Neural cell (in vitro differentiated cells): ENCODE measurements around the gene FPGS. TPM values are rescaled to one million over a fixed set of nuclear protein-coding genes. Genes with fewer than 3 reads are reported as not detected.

ENCODE experiments used
- H2AFZ ChIP-seq: fragments of 200-600, 300-800 bp; sonication (generic), shearing (Covaris generic); 2 replicates; pipeline ENCODE4 v1.6.0; 2014; ENCODE audit warnings: low read depth, mild to moderate bottlenecking, antibody characterized with exemption, low read length, moderate library complexity
- H3F3A ChIP-seq: fragments of 200-600 bp; shearing (Covaris generic); 2 replicates; pipeline ENCODE4 v1.6.1; 2016; ENCODE audit warnings: mild to moderate bottlenecking, moderate library complexity, mixed read lengths, antibody characterized with exemption, low read length; ENCODE audit not compliant: insufficient read depth, poor library complexity, severe bottlenecking
- H3K27ac ChIP-seq: fragments of 200-600, 300-800 bp; sonication (generic), shearing (Covaris generic); 2 replicates; pipeline ENCODE4 v1.5.1; 2014; ENCODE audit warnings: mild to moderate bottlenecking, low read length, moderate library complexity
- H3K27me3 ChIP-seq: fragments of 300-800, 200-600 bp; sonication (generic), shearing (Covaris generic); 2 replicates; pipeline ENCODE4 v1.6.0; 2014; ENCODE audit warnings: mild to moderate bottlenecking, low read depth, low read length, moderate library complexity; ENCODE audit not compliant: insufficient read depth
- H3K36me3 ChIP-seq: fragments of 300-800, 200-600 bp; sonication (generic), shearing (Covaris generic); 2 replicates; pipeline ENCODE4 v1.5.1; 2014; ENCODE audit warnings: mild to moderate bottlenecking, antibody characterized with exemption, low read length, moderate library complexity; ENCODE audit not compliant: insufficient read depth
- H3K4me2 ChIP-seq: fragments of 300-800, 200-600 bp; sonication (generic), shearing (Covaris generic); 2 replicates; pipeline ENCODE4 v1.6.0; 2014; ENCODE audit warnings: mild to moderate bottlenecking, low read length
- H3K4me3 ChIP-seq: fragments of 300-800, 200-600 bp; sonication (generic), shearing (Covaris generic); 2 replicates; pipeline ENCODE4 v1.5.1; 2014; ENCODE audit warnings: mild to moderate bottlenecking, low read length, moderate library complexity
- H3K79me2 ChIP-seq: fragments of 200-600 bp; shearing (Covaris generic); replicated peaks from 2 replicates; pipeline ENCODE4 v1.6.0; 2014; ENCODE audit warnings: mild to moderate bottlenecking, low read length, moderate library complexity; ENCODE audit not compliant: insufficient read depth
- H3K9ac ChIP-seq: fragments of 300-800, 200-600 bp; sonication (generic), shearing (Covaris generic); 2 replicates; pipeline ENCODE4 v1.6.1; 2016; ENCODE audit warnings: mild to moderate bottlenecking, low read length, mixed read lengths
- H3K9me2 ChIP-seq: fragments of 200-600 bp; shearing (Covaris generic); 2 replicates; pipeline ENCODE4 v1.6.1; 2016; ENCODE audit warnings: mild to moderate bottlenecking, low read length, mixed read lengths; ENCODE audit not compliant: insufficient read depth
- H3K9me3 ChIP-seq: fragments of 200-600, 300-800 bp; sonication (generic), shearing (Covaris generic); 2 replicates; pipeline ENCODE4 v1.6.1; 2016; ENCODE audit warnings: mild to moderate bottlenecking, mixed run types, low read length, moderate library complexity, mixed read lengths
- H4K20me1 ChIP-seq: fragments of 200-600 bp; shearing (Covaris generic); 2 replicates; pipeline ENCODE4 v1.6.1; 2016; ENCODE audit warnings: mild to moderate bottlenecking, mixed run types; ENCODE audit not compliant: insufficient read depth
- CTCF ChIP-seq: fragments of 450-650 bp; IDR thresholded peaks from 2 replicates; pipeline ENCODE4 v1.5.1; 2014; ENCODE audit warnings: antibody characterized with exemption, mild to moderate bottlenecking, moderate library complexity; ENCODE audit not compliant: poor library complexity, severe bottlenecking
- EP300 ChIP-seq: fragments of 450-650 bp; conservative IDR thresholded peaks from 2 replicates; pipeline ENCODE4 v1.6.1; 2014; ENCODE audit warnings: antibody characterized with exemption, mild to moderate bottlenecking, moderate library complexity; ENCODE audit not compliant: poor library complexity, severe bottlenecking
- EZH2 ChIP-seq: fragments of 200-600, 300-800 bp; shearing (Covaris generic), sonication (generic); IDR thresholded peaks from 2 replicates; pipeline ENCODE4 v1.6.1; 2014; ENCODE audit warnings: antibody characterized with exemption, low read length, borderline replicate concordance, mild to moderate bottlenecking; ENCODE audit not compliant: insufficient read depth, poor library complexity, severe bottlenecking
- MXI1 ChIP-seq: fragments of 450-650 bp; conservative IDR thresholded peaks from 2 replicates; pipeline ENCODE4 v1.6.1; 2014; ENCODE audit warnings: antibody characterized with exemption, mild to moderate bottlenecking; ENCODE audit not compliant: poor library complexity, severe bottlenecking
- POLR2AphosphoS5 ChIP-seq: IDR thresholded peaks from 2 replicates; pipeline ENCODE4 v1.6.1; 2012
- RAD21 ChIP-seq: fragments of 450-650 bp; conservative IDR thresholded peaks from 2 replicates; pipeline ENCODE4 v1.6.1; 2014; ENCODE audit warnings: antibody characterized with exemption, mild to moderate bottlenecking, moderate library complexity
- REST ChIP-seq: IDR thresholded peaks from 2 replicates; pipeline ENCODE4 v1.6.1; 2012; ENCODE audit warnings: borderline replicate concordance
- SMC3 ChIP-seq: fragments of 450-650 bp; conservative IDR thresholded peaks from 2 replicates; pipeline ENCODE4 v1.6.1; 2014; ENCODE audit warnings: antibody characterized with exemption, mild to moderate bottlenecking, moderate library complexity; ENCODE audit not compliant: poor library complexity
- TAF1 ChIP-seq: IDR thresholded peaks from 2 replicates; pipeline ENCODE4 v1.6.1; 2012; ENCODE audit warnings: low read depth
- polyA plus RNA-seq: library from polyadenylated mRNA; depleted of rRNA; stranded (reverse); fragments of >200 nt; gene quantifications from 2 replicates; pipeline ENCODE4 v1.2.3, GENCODE V29; 2014

The FPGS gene
- polyA plus RNA-seq, 1 donor from 2014 or later = 38.4 TPM

- Histone ChIP-seq H3K9me2 (no peaks in the 10 kb centered on the region), H3K27me3 (no peaks in the 10 kb centered on the region), H4K20me1 (no peaks in the 10 kb centered on the region), H3K9ac (no peak overlapping the region), H3K4me3 (no peak overlapping the region), H3K27ac (no peak overlapping the region), H2AFZ (no peak overlapping the region), H3K9me3 (no peaks in the 10 kb centered on the region), H3K4me2 (no peak overlapping the region), H3K36me3 (no peaks in the 10 kb centered on the region), H3K79me2 (no peaks in the 10 kb centered on the region), H3F3A (no peaks in the 10 kb centered on the region)
- TF ChIP-seq SMC3 = no peak
- no peak for TF ChIP-seq EP300
- TF ChIP-seq REST = no peak
- no peak for TF ChIP-seq TAF1
- no peak for TF ChIP-seq POLR2AphosphoS5
- TF ChIP-seq MXI1 = no peak
- TF ChIP-seq RAD21 = no peak
- no peak for TF ChIP-seq EZH2
- TF ChIP-seq CTCF = no peak
Observed at GRCh38 chr9:127815512-127816361, 13.1 kb downstream of the FPGS start.

GRCh38 chr9:127816362-127816725 is 13.7 kb downstream of the FPGS start:
- TF ChIP-seq REST (no peak), EP300 (no peak), EZH2 (no peak), RAD21 (no peak), TAF1 (no peak), POLR2AphosphoS5 (no peak), SMC3 (no peak), CTCF (no peak), MXI1 (no peak)
- Histone ChIP-seq H3K4me3 (no peak overlapping the region), H3K4me2 (no peak overlapping the region), H4K20me1 (no peaks in the 10 kb centered on the region), H3K27ac (no peak overlapping the region), H3K9me3 (no peaks in the 10 kb centered on the region), H3K79me2 (no peaks in the 10 kb centered on the region), H3K9ac (no peak overlapping the region), H2AFZ (no peak overlapping the region), H3K36me3 (no peaks in the 10 kb centered on the region), H3F3A (no peaks in the 10 kb centered on the region), H3K9me2 (no peaks in the 10 kb centered on the region), H3K27me3 (no peaks in the 10 kb centered on the region)
